ENCODE measurements around the gene SPHK2.
"Not testable (repeated sequence)": the region's sequence is repeated elsewhere in the genome, so short reads cannot be mapped to it uniquely, and the experiment has no call there.

Gene SPHK2

DNA sequence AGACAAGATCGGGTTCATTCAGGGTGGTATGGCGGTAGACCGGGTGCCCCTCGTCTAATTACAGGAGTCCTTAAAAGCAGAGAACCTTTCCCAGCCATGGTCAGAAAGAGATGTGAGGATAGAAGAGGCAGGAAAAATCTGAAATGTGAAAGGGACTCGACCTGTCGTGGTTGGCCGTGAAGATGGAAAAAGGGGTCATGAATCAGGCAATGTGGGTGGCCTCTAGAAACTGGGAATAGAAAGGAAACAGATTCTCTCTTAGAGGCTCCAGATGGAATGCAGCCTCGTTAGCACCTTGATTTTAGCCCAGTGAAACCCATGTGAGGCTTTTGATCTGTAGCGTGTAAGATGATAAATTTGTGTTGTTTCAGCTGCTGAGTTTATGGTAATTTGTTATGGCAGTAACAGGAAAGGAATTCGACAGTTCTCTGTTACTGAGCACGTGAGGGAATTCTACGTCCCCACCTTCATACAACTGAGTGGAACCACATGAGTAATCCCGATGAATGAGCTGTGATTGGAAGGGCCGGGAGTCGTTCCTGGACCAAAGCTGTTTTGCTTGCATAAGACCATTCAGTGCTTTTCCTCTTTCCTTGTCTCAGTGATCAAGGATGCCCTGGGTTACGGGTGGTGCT, 37.7 kb downstream of the SPHK2 start:
- no peak for DNase-seq (ENCODE audit: low read depth in 2 of 3, low spot score in 1 of 3)

DNA sequence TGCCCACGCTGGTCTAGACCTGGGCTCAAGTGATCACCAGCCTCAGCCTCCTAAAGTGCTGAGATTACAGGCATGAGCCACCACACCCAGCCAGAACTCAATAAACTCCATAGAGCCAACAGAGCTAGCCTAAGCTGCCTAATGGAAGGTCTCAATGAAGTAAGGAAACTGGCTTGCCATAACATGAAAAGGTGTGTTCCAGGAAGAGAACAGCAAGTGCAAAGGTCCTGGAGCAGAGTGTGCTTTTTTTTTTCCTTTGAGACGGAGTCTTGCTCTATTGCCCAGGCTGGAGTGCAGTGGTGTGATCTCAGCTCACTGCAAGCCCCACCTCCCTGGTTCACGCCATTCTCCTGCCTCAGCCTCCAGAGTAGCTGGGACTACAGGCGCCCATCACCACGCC, 38.5 kb downstream of the SPHK2 start:
- not testable (repeated sequence) for DNase-seq (ENCODE audit: low read depth in 2 of 3, low spot score in 1 of 3)

DNA sequence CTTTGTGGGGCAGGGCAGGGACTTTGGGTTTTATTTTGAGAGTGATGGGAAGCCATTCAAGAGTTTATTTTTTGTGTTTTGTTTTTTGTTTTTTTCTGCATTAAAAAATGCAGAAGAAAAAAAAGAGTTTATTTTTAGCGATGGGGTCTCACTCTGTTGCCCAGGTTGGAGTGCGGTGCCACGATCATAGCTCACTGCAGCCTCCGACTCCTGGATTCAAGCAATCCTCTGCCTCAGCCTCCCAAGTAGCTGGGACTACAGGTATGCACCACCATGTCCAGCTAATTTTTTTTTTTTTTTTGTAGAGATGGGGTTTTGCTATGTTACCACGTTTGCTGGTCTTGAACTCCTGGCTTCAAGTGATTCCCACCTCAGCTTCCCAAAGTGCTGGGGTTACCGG, 39.2 kb downstream of the SPHK2 start:
- DNase-seq (ENCODE audit: low read depth in 2 of 3, low spot score in 1 of 3): no peak

DNA sequence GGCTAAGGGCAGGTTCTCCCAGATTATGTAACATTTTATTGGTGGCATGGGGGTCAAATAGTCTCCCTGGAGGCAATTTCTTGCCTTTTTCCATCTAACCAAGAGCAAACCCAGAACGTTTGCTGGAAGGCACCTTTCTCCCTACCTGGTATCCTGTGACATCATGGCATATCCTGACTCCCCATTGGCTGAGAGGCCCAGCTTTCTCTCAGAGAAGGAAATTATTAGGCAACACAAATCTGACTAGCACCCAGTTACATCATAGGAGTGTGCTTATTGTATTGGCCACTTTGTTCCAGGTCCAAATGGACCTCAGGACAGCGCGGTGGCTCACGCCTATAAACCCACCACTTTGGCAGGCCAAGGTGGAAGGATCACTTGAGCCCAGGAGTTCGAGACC, 40.5 kb downstream of the SPHK2 start:
- no peak for DNase-seq (ENCODE audit: low read depth in 2 of 3, low spot score in 1 of 3)

DNA sequence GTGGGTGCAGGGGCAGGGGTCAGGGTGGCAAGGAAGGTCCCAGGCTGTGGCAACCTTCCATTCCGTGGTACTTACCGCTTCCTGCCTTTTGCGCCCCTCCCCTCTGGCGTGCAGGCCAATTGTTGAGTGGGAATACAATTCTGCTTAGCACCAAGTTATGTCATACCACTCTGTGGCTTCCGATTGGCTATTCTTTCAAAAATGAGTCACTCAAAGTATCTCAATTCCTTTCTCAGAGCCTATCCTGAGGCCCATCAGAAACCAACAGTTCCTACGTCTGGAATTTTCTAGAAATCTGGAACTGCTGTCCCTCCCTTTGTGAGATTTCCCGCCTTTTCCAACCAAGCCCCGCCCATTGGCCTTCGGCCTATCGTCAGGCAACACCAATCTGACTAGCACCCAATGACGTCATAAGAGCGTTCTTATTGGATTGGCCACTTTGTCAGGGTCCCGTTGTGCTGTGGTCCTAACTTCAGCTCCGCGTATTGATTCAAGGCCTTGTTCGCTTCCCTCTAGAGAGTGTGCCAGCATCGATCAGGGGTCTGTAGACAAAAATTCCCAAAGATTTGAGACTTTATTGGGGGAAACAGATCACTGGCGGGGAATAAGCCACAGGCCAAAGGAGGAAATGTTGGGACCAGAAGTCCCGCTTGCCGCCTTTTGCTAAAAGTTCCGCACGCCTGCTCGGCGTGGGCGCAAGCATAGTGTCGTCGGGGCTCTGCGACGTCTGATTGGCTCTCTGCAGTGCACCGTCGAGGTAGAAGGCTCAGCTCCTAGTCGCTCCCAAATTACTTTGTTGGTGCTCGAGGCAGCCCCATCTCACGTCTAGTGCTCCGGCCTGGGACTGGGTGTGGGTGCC, 41.8 kb downstream of the SPHK2 start:
- DNase-seq (ENCODE audit: low read depth in 2 of 3, low spot score in 1 of 3): peak; percentile 75 to 87 (median 75)

DNA sequence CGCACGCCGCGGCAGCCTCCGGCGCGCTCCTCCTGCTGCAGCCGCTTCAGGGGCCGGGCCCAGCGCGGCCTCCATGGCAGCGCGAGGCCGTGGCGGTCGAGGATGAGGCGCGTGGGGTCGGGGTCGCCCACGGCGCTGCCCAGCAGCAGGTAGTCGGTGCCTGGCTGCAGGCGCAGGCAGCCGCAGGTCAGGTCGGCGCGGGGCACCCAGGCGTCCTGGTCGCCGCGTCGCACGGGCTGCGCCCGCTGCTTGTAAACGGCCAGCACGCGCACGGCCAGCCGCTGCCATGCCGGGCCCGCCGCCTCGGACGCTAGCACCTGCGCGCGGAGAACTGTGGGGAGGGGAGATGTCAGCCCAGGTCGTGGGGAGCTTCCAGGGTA, 42.4 kb downstream of the SPHK2 start:
- DNase-seq (ENCODE audit: low read depth in 2 of 3, low spot score in 1 of 3): no peak

DNA sequence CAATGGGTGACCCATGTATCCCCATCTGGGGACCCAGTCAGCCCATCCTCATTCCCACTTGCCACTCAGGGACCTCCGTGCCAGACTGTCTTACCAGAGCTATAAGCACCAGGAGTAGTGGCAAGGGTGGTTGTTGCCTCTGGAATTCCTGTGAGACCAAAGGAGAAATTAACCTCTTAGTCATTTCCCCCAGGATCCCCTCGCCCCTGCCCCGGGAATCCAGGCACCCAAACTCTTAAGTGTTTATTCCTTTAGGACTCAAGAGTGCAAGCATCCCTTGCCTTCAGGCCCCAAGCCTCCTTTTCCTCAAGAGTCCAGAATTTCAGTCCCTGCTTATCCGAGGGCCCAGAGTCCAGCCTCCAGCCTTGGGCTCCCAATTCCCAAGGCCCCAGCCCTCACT, 44.4 kb downstream of the SPHK2 start:
- no peak for DNase-seq (ENCODE audit: low read depth in 2 of 3, low spot score in 1 of 3)

DNA sequence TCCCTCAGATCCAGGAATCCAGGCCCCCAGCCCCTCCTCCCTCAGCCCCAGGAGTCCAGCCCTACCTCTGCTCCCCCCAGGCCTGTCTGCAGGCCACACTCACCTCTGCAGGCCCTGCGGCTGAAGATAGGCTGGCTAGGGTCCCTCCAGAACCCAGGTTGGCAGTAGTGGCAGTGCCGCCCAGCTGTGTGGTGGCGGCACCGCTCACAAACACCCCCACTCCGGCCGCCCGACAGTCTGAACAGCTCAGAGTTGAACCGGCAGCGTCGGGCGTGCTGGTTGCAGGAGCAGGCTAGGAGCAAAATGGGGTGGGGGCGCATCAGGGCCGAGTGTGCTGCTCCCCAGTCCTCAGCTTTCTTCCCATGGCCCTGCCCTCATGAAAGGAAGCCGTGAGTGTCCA, 45.2 kb downstream of the SPHK2 start:
- no peak for DNase-seq (ENCODE audit: low read depth in 2 of 3, low spot score in 1 of 3)

DNA sequence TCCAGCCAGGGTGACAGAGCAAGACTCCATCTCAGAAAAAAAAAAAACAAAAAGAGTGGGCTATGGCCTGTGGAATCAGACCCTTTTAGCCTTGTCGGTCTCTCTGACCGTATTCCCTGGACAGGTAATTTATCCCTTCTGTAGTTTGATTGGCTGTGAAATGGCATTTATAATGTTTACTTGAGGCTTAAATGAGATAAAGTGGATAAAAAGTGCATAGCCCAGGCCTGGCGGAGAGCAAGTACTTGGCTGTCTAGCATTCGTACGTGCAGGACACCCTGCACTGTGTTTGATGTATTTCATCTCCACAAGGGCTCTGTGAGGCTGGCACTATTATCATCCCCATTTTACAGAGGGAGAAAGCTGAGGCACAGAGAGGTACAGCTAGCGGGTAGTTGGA, 46.5 kb downstream of the SPHK2 start:
- DNase-seq (ENCODE audit: low read depth in 2 of 3, low spot score in 1 of 3): no peak

DNA sequence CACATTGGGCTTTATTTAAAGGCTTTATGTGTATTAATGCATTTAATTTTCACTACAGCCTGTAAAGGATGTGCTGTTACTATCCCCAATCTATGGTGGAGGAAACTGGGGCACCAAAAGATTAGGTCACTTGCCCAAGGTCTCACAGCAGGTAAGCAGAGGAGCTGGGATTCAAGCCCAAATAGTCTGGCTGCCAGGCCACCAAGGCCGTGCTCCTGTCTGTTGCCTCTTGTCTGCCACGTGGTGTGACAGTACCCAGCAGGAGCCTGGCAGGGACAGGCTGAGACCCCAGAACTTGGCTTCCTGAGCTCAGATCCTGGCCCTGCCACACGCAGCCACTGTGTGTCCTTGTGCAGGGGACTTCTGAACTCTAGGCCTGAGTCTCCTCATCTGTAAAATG, 49.0 kb downstream of the SPHK2 start:
- no peak for DNase-seq (ENCODE audit: low read depth in 2 of 3, low spot score in 1 of 3)

DNA sequence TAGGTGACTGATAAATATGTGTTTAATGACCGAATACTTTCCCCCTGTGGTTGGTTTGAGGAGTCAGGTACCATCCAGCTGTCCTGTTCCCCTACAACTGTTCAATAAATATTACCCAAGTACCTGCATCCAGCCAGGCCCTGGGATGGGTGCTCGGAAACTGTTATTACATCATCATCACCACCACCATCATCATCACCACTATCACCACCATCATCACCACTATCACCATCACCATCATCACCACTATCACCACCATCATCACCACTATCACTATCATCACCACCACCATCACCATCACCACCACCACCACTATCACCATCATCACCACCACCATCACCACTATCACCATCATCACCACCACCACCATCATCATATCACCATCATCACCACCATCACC, 49.5 kb downstream of the SPHK2 start:
- no peak for DNase-seq (ENCODE audit: low read depth in 2 of 3, low spot score in 1 of 3)

DNA sequence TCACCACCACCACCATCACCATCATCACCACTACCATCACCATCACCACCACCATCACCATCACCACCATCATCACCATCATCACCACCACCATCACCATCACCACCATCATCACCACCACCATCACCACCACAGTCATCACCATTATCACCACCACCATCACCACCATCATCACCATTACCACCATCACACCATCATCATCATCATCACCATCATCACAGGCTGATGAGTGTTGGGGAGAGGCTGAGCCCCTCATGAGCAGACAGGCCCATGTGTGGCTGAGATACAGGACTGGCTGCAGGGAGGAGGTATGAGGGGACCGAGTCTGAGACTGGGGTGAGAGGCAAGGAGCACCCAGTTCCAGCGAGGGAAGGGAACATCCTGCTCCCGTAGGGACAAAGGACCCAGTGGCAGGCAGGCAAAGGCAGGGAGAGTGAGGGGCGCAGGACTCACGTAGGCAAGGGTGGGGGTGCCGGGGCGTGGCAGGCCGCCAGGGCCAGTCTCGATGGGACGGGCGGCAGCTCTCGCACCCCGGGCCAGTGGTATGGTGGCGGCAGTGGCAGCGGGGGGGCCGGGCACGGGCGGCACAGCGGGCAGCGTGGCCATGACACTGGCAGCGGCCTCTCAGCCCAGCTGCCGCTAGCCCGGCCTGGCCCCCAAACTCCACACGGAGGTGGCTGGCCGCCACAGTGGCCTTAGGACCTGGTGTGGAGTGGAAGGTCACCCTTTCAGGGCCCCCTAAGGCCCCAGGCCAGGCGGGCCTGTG, 50.8 kb downstream of the SPHK2 start:
- no peak for DNase-seq (ENCODE audit: low read depth in 2 of 3, low spot score in 1 of 3)

DNA sequence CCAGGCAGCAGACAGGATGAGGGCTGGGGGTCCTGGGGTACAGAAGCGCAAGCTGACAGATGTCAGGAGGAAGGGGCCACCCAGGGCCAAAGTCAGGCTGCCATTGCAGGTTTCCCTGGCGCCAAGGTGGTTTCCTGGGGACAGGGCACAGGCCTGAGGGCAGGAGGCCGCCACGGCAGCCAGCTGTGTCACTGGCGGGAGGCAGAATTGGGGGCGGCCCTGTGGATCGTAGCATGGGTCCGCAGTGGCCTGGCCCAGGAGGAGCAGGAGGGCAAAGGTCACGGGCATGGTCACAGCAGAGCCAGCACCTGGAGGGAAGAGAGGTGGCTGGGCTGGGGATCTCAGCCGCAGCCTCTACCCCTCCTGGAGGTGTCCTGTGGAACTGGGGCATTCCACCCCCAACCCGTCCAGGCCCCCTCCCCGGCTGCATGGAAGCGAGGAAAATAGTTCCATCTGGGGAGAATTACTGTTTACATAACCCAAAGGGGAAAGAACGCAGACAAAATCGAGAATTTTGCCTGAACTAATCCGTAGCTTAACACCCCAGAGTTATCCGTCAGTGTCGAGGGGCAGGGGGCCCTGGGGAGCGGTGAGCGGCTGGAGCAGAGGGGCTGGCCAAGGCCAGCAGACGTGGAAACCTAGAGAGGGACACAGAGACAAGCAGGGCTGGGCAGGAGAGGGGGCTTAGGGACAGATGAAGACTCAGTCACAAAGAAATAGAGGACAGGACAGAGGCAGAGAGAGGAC, 51.6 kb downstream of the SPHK2 start:
- no peak for DNase-seq (ENCODE audit: low read depth in 2 of 3, low spot score in 1 of 3)

DNA sequence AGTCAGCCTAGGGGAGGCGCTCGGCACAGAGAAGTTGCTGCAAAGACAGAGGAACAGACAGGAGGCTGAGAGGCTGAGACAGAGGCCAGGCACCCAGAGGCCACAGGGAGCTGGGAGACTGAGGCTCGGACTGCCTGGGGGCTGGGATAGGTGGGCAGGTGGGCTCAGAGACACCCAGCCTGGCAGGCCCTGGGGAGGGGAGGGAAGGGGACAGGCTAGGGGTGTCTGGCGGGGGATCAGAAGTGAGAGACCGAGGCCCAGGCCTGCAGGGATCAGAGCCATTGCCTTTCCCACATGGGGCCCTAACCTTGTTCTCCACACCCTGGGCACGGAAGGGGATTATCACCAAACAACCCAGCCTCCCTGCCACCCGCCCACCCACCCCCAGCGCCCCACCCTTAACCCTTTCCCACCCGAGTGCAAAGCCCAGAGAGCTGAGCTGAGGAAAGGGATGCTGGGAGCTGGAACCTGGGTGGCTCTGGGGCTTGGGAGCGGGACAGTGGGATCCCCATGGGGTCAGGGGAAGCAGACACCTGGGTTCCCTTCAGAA, 52.2 kb downstream of the SPHK2 start:
- no peak for DNase-seq (ENCODE audit: low read depth in 2 of 3, low spot score in 1 of 3)

DNA sequence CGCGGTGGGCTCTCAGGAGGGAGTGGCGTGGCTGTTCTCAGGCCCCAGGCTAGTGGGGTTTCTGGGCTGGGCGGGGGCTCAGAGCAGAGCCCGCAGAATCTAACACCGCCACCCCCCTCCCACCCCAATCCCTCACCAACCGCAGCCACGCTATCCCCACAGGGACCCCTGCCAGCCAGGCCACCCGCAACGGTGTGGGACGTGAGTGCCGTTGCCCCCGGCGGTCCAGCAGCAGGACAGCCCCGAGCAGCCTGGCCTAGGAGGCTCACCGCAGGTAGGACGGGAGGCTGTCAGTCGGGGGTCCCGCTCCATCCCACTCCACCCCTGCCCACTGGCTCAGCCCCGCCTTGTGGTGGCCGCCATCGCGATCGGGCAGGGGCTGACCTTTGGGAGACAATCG, 53.7 kb downstream of the SPHK2 start, which contains the start of gene NTN5:
Gene NTN5, minus strand, starts transcription at position 24 of the 400 bp plus-strand sequence. CDS start 2,031 bp downstream, outside the sequence.
- DNase-seq (ENCODE audit: low read depth in 2 of 3, low spot score in 1 of 3): no peak

DNA sequence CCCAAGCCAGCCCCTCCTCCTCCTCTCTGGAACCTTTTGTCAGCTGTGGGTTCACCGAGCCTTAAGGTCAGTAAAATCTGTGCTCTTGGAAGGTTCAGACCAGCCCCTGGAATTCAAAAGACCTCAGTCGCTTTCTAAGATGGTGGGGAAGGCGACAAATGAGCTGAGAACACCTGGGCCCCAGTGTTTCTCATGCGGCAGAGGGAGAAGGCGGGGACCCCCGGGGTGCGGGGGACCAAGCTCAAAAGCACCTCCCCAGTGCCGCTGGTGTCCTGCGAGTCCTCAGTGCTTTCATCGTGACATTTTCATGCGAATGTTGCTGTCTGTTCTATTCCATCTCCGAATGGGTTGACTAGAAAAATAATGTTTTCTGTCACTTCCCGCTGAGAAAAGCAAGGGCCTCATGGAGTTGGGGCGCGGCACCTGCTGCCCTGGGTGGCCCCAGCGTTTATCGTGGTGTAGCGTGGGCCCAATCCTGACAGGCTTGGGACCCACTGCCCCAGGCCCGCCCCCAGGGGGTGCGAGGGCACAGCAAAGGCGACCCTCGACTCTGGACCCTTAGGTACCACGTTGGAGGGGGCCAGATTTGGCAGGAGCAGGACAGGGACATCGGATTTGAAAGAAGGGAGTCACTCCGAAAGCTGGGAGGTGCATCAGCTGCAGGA, 54.3 kb downstream of the SPHK2 start:
- DNase-seq (ENCODE audit: low read depth in 2 of 3, low spot score in 1 of 3): no peak

DNA sequence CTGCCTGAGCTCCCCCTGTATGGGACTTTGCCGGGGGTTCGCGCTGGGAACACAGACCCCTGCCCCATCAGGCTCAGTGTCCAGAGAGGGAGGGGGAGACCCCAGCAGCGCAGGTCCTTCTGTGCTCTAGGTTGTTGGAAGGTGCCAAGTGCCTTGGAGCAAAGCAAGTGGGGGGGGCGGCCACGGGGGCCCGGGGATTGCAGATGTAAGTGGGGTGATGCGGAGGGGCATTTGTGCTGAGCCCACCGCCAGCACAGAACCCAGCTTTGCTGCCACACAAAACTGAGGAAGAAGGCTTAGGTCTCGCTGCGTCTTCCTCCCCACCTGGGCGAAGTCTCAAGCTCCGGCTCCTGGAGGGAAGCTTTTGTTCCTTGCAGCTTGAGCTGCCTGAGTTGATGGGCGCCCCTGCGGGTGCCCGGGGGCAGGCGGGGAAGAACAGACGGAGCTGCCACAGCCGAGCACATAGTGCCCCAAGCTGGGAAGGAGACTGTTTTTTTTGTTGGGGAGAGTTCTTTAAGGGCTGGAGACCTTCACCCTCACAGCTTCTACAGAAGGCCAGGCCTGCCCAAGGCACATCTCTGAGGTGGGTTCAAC, 55.0 kb downstream of the SPHK2 start:
- no peak for DNase-seq (ENCODE audit: low read depth in 2 of 3, low spot score in 1 of 3)

DNA sequence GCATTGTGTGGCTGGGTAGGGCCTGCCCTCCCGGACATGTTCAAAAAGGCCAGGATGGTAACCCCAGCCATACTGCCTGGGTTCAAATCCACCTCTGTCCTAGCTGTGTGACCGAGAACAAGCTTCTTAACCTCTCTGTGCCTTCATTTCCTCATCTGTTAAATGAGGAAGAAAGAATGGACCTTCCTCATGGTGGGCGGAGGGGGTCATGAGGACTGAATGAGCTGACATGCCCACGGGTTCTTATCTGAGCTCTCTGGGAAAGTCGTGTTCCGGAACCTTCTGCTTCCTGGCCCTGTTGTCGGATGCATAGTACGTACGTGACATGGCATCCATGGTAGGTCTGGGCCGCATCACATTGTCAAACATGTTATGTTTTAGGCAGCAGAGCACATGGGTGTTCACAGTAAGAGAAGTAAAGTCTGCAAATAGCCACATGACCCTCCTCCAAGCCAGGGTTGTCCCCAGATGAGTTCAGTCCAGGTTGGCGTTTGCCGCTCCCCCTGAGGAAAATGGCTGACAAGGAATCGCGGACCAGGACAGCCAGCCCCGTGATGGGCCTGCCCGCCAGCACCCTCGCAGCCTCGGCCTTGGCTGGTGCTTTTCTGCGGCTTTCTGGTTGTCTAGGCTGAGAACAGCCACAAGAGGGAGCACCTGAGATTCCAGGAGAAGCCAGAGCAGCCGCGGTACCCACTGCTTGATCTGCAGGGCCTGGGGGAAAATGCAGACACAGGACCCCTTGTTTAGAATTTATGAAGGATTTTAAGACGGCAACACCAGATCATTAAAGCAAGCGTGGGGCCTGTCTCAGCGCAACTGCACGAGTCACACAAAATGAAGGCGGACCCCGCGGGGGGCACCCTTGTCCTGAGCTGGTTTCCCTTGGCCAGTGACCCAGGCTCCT, 55.9 kb downstream of the SPHK2 start:
- DNase-seq (ENCODE audit: low read depth in 2 of 3, low spot score in 1 of 3): peak; percentile 63 to 82 (median 69)

DNA sequence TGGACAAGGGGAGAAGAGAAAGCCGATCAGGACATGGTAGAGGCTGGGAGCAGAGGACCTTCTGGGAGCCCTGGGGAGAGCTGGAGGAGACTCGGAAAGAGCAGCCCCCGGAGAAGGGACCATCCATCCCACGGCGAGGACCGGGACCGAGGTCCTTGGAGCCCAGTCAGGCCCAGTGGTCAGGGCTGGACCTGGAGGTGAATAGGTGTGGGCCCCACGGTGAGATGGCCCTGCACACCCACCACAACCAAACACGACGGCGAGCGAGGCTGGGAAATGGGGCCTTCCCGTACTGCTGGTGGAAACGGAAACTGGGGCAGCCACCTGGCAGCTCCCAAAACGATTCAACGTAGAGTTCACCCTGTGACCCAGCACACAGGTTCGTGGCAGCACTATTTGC, 57.2 kb downstream of the SPHK2 start:
- DNase-seq (ENCODE audit: low read depth in 2 of 3, low spot score in 1 of 3): no peak
